Ovary (tissue), 3 donors: ENCODE measurements around the gene AARS1.

ENCODE experiments used
- CTCF ChIP-seq, 3 donors: fragments of 450-650 bp in 2 of 3; fragments of 200-600 bp in 1 of 3; IDR thresholded peaks; one replicate each; pipeline versions ENCODE4 v1.5.1 to v1.8.0; 2016 to 2022; ENCODE audit warnings: antibody characterized with exemption in 3 of 3, mild to moderate bottlenecking in 1 of 3
- EP300 ChIP-seq: sonication (generic); formaldehyde crosslinking; IDR thresholded peaks from one replicate; pipeline ENCODE4 v1.6.1; 2017; ENCODE audit warnings: antibody characterized with exemption
- POLR2A ChIP-seq: fragments of 450-650 bp; IDR thresholded peaks from one replicate; pipeline ENCODE4 v1.6.1; 2017; ENCODE audit warnings: antibody characterized with exemption, mild to moderate bottlenecking, moderate library complexity
- donor health status: DM: no; HTN: no; CAD: no.

GRCh38 chr16:70257391-70257790, 31.9 kb downstream of the AARS1 start:
- TF ChIP-seq POLR2A: no peak
- no peak for TF ChIP-seq CTCF (IDR thresholded peaks at IDR 0.05)
- TF ChIP-seq EP300: no peak
